Measurements from ENCODE around the gene CHD8.
"Not testable (repeated sequence)": the region's sequence is repeated elsewhere in the genome, so short reads cannot be mapped to it uniquely, and the experiment has no call there.

Gene CHD8

GRCh38 chr14:21455912-21456667 is at the start of gene CHD8:
CHD8 (minus strand) TSS chr14:21456123; CDS start chr14:21431643, 24,480 bp downstream.
- peak; percentile 99 for DNase-seq

- no peak for DNase-seq
Measured at GRCh38 chr14:21505012-21505553, 49.2 kb upstream of the CHD8 start.

GRCh38 chr14:21503376-21503775 is 47.5 kb upstream of the CHD8 start:
- DNase-seq: no peak

- DNase-seq: no peak
Measured at GRCh38 chr14:21501568-21501967, 45.6 kb upstream of the CHD8 start.

- DNase-seq: peak; percentile 43
Measured at GRCh38 chr14:21498540-21499526, 42.9 kb upstream of the CHD8 start.

- no peak for DNase-seq
Measured at GRCh38 chr14:21496453-21496852, 40.5 kb upstream of the CHD8 start.

GRCh38 chr14:21494902-21495762 is 39.2 kb upstream of the CHD8 start:
- DNase-seq: no peak

- DNase-seq: no peak
Measured at GRCh38 chr14:21486640-21487087, 30.7 kb upstream of the CHD8 start.

- peak; percentile 99 for DNase-seq
Measured at GRCh38 chr14:21476925-21477681, 21.2 kb upstream of the CHD8 start, which contains the start of the genes RAB2B and TOX4. RAB2B (minus strand) TSS chr14:21476959; CDS start chr14:21476872, 87 bp downstream. TOX4 (plus strand) TSS chr14:21477195; CDS start chr14:21477279, 84 bp downstream.

- no peak for DNase-seq
Measured at GRCh38 chr14:21476523-21476924, 20.6 kb upstream of the CHD8 start.

GRCh38 chr14:21475767-21476522 is 20.0 kb upstream of the CHD8 start:
- DNase-seq: peak; percentile 59

- DNase-seq: no peak
Measured at GRCh38 chr14:21467616-21468015, 11.7 kb upstream of the CHD8 start.

GRCh38 chr14:21455592-21455911 is 371 bp downstream of the CHD8 start:
- DNase-seq: no peak

GRCh38 chr14:21454843-21455544 is 929 bp downstream of the CHD8 start:
- no peak for DNase-seq

GRCh38 chr14:21449899-21450216 is 6.1 kb downstream of the CHD8 start:
- DNase-seq: no peak

GRCh38 chr14:21442657-21443056 is 13.3 kb downstream of the CHD8 start:
- not testable (repeated sequence) for DNase-seq

- no peak for DNase-seq
Measured at GRCh38 chr14:21440859-21441258, 15.1 kb downstream of the CHD8 start.

GRCh38 chr14:21437063-21437901 is 18.6 kb downstream of the CHD8 start:
- peak; percentile 99 for DNase-seq

GRCh38 chr14:21436567-21437062 is 19.3 kb downstream of the CHD8 start:
- no peak for DNase-seq
